ENCODE results near the gene IGF2BP3. TPM values are rescaled to one million over a fixed set of nuclear protein-coding genes. Genes with fewer than 3 reads are reported as not detected.

IGF2BP3 gene
- polyA plus RNA-seq, 1 donor (not counting 4 experiments of a cell fraction or from before 2014, with no cell fraction given) = 22.3 TPM

DNA sequence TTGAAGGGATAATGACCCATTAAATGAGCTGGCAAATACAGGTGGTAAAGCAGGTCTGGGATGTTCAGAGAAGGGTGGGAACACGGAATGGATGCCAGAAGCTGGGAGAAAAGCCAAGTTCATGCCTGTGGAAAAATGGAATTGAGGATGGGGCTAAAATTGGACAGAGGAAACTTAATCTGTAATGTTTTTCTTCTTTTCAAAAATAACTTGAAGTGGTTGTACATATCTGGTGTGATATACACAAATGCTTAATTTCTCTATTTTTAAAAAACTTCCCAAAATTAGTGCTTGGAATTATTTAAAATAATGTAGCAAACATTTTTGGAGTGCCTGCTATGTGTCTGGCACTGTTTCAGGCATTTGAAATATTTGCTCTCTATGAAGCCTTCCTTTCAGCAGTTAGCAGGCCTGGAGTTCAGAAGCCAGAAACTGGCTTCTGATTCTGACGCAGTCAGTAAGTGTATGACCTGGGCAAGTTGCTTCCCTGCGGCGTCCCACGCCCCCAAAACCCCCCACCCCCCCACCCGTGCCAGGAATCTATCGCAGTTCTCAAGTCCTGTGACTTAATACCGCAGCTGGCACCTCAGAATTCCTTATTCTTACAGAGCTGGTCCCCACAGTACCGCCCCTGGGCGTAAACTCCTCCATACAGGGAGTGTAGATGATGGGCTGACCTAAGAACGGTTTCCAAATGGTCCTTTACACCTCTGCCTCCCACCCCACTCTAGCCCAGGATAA lies 172.0 kb downstream of the IGF2BP3 start:
- Histone ChIP-seq H3K4me1 (ENCODE audit: control insufficient read depth, extremely low read depth, insufficient read depth, low read length) (peaks cover 25% of the 10 kb centered on the region), H3K9me1 (ENCODE audit: control insufficient read depth, extremely low read depth, insufficient read depth, low read length) (no peaks in the 10 kb centered on the region), H3K4me3 (ENCODE audit: control insufficient read depth in 2 of 3, extremely low read depth in 1 of 3, insufficient read depth in 2 of 3, low read depth in 1 of 3, low read length in 3 of 3) (peak overlapping the region in 2 of 3 experiments; percentile 46 to 99), H3K79me2 (ENCODE audit: control insufficient read depth, insufficient read depth, low read length) (peaks cover 36% of the 10 kb centered on the region), H3K9me3 (ENCODE audit: control insufficient read depth, low read depth, low read length) (no peaks in the 10 kb centered on the region), H3K27ac (ENCODE audit: control insufficient read depth, insufficient read depth, low read length) (peak overlapping the region; percentile 83), H3K36me3 (ENCODE audit: control insufficient read depth in 2 of 2, extremely low read depth in 1 of 2, insufficient read depth in 2 of 2, low read length in 2 of 2) (peaks cover 4 to 7% of the 10 kb centered on the region in 2 experiments), H3K27me3 (ENCODE audit: control insufficient read depth, extremely low read depth, insufficient read depth, low read length) (no peaks in the 10 kb centered on the region), H2AFZ (ENCODE audit: control insufficient read depth, low read length) (peak overlapping the region; percentile 81), H3K4me2 (ENCODE audit: control insufficient read depth, extremely low read depth, insufficient read depth, low read depth, low read length) (peak overlapping the region; percentile 76), H4K20me1 (ENCODE audit: control insufficient read depth, extremely low read depth, insufficient read depth, low read length) (no peaks in the 10 kb centered on the region), H3K9ac (ENCODE audit: control insufficient read depth, extremely low read depth, insufficient read depth, low read length) (peak overlapping the region; percentile 91)
- FAIRE-seq = no peak
- no peak for DNase-seq (ENCODE audit: low read depth, low spot score)
- TF ChIP-seq EZH2 (IDR thresholded peaks at IDR 0.05; ENCODE audit: low read length) = no peak
- TF ChIP-seq, protein P1, sequence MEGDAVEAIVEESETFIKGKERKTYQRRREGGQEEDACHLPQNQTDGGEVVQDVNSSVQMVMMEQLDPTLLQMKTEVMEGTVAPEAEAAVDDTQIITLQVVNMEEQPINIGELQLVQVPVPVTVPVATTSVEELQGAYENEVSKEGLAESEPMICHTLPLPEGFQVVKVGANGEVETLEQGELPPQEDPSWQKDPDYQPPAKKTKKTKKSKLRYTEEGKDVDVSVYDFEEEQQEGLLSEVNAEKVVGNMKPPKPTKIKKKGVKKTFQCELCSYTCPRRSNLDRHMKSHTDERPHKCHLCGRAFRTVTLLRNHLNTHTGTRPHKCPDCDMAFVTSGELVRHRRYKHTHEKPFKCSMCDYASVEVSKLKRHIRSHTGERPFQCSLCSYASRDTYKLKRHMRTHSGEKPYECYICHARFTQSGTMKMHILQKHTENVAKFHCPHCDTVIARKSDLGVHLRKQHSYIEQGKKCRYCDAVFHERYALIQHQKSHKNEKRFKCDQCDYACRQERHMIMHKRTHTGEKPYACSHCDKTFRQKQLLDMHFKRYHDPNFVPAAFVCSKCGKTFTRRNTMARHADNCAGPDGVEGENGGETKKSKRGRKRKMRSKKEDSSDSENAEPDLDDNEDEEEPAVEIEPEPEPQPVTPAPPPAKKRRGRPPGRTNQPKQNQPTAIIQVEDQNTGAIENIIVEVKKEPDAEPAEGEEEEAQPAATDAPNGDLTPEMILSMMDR (optimal IDR thresholded peaks at IDR 0.05 in 1 of 3, IDR thresholded peaks at IDR 0.05 in 1 of 3, conservative IDR thresholded peaks at IDR 0.05 in 1 of 3; ENCODE audit: extremely low read depth in 1 of 3, insufficient read depth in 2 of 3, low read length in 3 of 3) = no peak
- dilution Hi-C loops (cut with MboI; ENCODE audit: extremely low pct_ligation_motif_present, low sequenced_read_pairs) = no loop called here

DNA sequence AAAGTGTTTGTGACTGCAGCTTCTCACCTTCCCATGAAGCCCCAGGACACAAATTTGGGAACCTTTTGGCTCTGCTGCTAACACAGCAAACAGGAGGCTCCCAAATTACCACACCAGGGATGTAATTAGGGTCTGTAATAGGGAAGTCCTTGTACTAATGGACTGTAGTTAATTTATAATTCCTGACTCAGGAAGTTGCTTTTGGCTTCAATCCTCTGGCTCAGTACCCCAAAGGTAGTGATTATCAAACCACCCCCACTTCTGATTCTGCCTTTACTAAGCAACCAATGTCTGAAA lies 174.9 kb downstream of the IGF2BP3 start:
- no peak overlapping the region for H3K4me3 ChIP-seq (ENCODE audit: control insufficient read depth in 2 of 3, extremely low read depth in 1 of 3, insufficient read depth in 2 of 3, low read depth in 1 of 3, low read length in 3 of 3)
- no peak overlapping the region for H3K27ac ChIP-seq (ENCODE audit: control insufficient read depth, insufficient read depth, low read length)
- no peak overlapping the region for H3K9ac ChIP-seq (ENCODE audit: control insufficient read depth, extremely low read depth, insufficient read depth, low read length)
- H3K36me3 ChIP-seq (ENCODE audit: control insufficient read depth in 2 of 2, extremely low read depth in 1 of 2, insufficient read depth in 2 of 2, low read length in 2 of 2) = no peaks in the 10 kb centered on the region
- TF ChIP-seq EZH2 (IDR thresholded peaks at IDR 0.05; ENCODE audit: low read length) = no peak
- TF ChIP-seq, protein P1 (optimal IDR thresholded peaks at IDR 0.05 in 1 of 3, IDR thresholded peaks at IDR 0.05 in 1 of 3, conservative IDR thresholded peaks at IDR 0.05 in 1 of 3; ENCODE audit: extremely low read depth in 1 of 3, insufficient read depth in 2 of 3, low read length in 3 of 3) = no peak
- H2AFZ ChIP-seq (ENCODE audit: control insufficient read depth, low read length) = no peak overlapping the region
- peaks cover 12% of the 10 kb centered on the region for H3K79me2 ChIP-seq (ENCODE audit: control insufficient read depth, insufficient read depth, low read length)
- no peak overlapping the region for H3K4me2 ChIP-seq (ENCODE audit: control insufficient read depth, extremely low read depth, insufficient read depth, low read depth, low read length)
- dilution Hi-C loops (cut with MboI; ENCODE audit: extremely low pct_ligation_motif_present, low sequenced_read_pairs) = no loop called here
- no peaks in the 10 kb centered on the region for H3K9me3 ChIP-seq (ENCODE audit: control insufficient read depth, low read depth, low read length)
- H3K4me1 ChIP-seq (ENCODE audit: control insufficient read depth, extremely low read depth, insufficient read depth, low read length) = peaks cover 19% of the 10 kb centered on the region
- H4K20me1 ChIP-seq (ENCODE audit: control insufficient read depth, extremely low read depth, insufficient read depth, low read length) = no peaks in the 10 kb centered on the region
- FAIRE-seq (no peak), DNase-seq (ENCODE audit: low read depth, low spot score) (no peak)
- no peaks in the 10 kb centered on the region for H3K9me1 ChIP-seq (ENCODE audit: control insufficient read depth, extremely low read depth, insufficient read depth, low read length)
- H3K27me3 ChIP-seq (ENCODE audit: control insufficient read depth, extremely low read depth, insufficient read depth, low read length) = no peaks in the 10 kb centered on the region

Measured in keratinocyte (primary cell).